GM23338 (cell line): ENCODE results near the gene PNPLA2. TPM values are rescaled to one million over a fixed set of nuclear protein-coding genes. Genes with fewer than 3 reads are reported as not detected.

Experiments
- ATAC-seq: fragments of 200-7000 bp; cut with Tn5 transposase; 3 replicates; pipeline ENCODE4 v1.9.1; 2020
- DNase-seq: peaks from one replicate; pipeline ENCODE4 v3.0.0-alpha.2; 2015; ENCODE audit warnings: low spot score
- H2AFZ ChIP-seq: fragments of 200-600 bp; sonication (generic); 2 replicates; pipeline ENCODE4 v1.8.0; 2016; ENCODE audit warnings: antibody characterized with exemption, mild to moderate bottlenecking, moderate library complexity
- H3F3A ChIP-seq: fragments of 200-600 bp; sonication (generic); replicated peaks from 2 replicates; pipeline ENCODE4 v1.8.0; 2017; ENCODE audit warnings: antibody characterized with exemption, mixed run types, low read depth
- H3K27ac ChIP-seq: fragments of 200-600 bp; sonication (generic); 2 replicates; pipeline ENCODE4 v1.6.1; 2016; ENCODE audit warnings: low read depth
- H3K27me3 ChIP-seq: fragments of 200-600 bp; sonication (generic); 2 replicates; pipeline ENCODE4 v1.8.0; 2016; ENCODE audit warnings: mild to moderate bottlenecking, mixed run types, moderate library complexity; ENCODE audit not compliant: insufficient read depth
- H3K36me3 ChIP-seq: fragments of 200-600 bp; sonication (generic); 2 replicates; pipeline ENCODE4 v1.8.0; 2016; ENCODE audit warnings: mild to moderate bottlenecking; ENCODE audit not compliant: insufficient read depth
- H3K4me1 ChIP-seq: fragments of 200-600 bp; sonication (generic); 2 replicates; pipeline ENCODE4 v1.8.0; 2016; ENCODE audit warnings: mild to moderate bottlenecking, moderate library complexity; ENCODE audit not compliant: insufficient read depth
- H3K4me2 ChIP-seq: fragments of 200-600 bp; sonication (generic); 2 replicates; pipeline ENCODE4 v1.7.1; 2017; ENCODE audit warnings: mixed run types
- H3K4me3 ChIP-seq: fragments of 200-600 bp; sonication (generic); 2 replicates; pipeline ENCODE4 v1.6.1; 2016; ENCODE audit warnings: mixed run types
- H3K79me2 ChIP-seq: fragments of 200-600 bp; sonication (generic); replicated peaks from 2 replicates; pipeline ENCODE4 v1.8.0; 2017; ENCODE audit warnings: mild to moderate bottlenecking; ENCODE audit not compliant: insufficient read depth
- H3K9me2 ChIP-seq: fragments of 200-600 bp; sonication (generic); 2 replicates; pipeline ENCODE4 v1.8.0; 2017; ENCODE audit not compliant: insufficient read depth
- H4K20me1 ChIP-seq: fragments of 200-600 bp; sonication (generic); replicated peaks from 2 replicates; pipeline ENCODE4 v1.8.0; 2017; ENCODE audit warnings: mild to moderate bottlenecking; ENCODE audit not compliant: insufficient read depth
- H3K27ac Mint-ChIP-seq: 2 replicates; pipeline ENCODE4 v1.8.0; 2020; ENCODE audit warnings: inconsistent platforms, mild to moderate bottlenecking, moderate library complexity, mixed read lengths
- H3K27me3 Mint-ChIP-seq: 3 replicates; pipeline ENCODE4 v1.8.0; 2022; ENCODE audit warnings: low read depth, mild to moderate bottlenecking, moderate library complexity, mixed read lengths, inconsistent platforms; ENCODE audit not compliant: insufficient read depth, poor library complexity
- H3K36me3 Mint-ChIP-seq: 3 replicates; pipeline ENCODE4 v1.8.0; 2021; ENCODE audit warnings: low read depth, mild to moderate bottlenecking, inconsistent platforms, moderate library complexity, mixed read lengths
- H3K4me1 Mint-ChIP-seq: 3 replicates; pipeline ENCODE4 v1.8.0; 2020; ENCODE audit warnings: mild to moderate bottlenecking, inconsistent platforms, mixed read lengths
- H3K4me3 Mint-ChIP-seq: 3 replicates; pipeline ENCODE4 v1.8.0; 2021; ENCODE audit warnings: moderate library complexity, mild to moderate bottlenecking, inconsistent platforms, mixed read lengths
- H3K9me3 Mint-ChIP-seq: 3 replicates; pipeline ENCODE4 v1.8.0; 2020; ENCODE audit warnings: moderate library complexity, mild to moderate bottlenecking, inconsistent platforms, mixed read lengths
- CREB1 ChIP-seq: fragments of 250-450 bp; sonication (Bioruptor Pico); IDR thresholded peaks from 2 replicates; pipeline ENCODE4 v1.5.0; 2020; ENCODE audit warnings: low read depth, mild to moderate bottlenecking, moderate library complexity
- ETS1 ChIP-seq: IDR thresholded peaks from 2 replicates; pipeline ENCODE4 v1.6.1; 2016; ENCODE audit warnings: antibody characterized with exemption
- EZH2 ChIP-seq: fragments of 200-600 bp; sonication (generic); IDR thresholded peaks from one replicate; pipeline ENCODE4 v1.8.0; 2017; ENCODE audit warnings: antibody characterized with exemption, mild to moderate bottlenecking, low read depth; ENCODE audit not compliant: unreplicated experiment
- EZH2phosphoT487 ChIP-seq: fragments of 200-600 bp; sonication (generic); IDR thresholded peaks from one replicate; pipeline ENCODE4 v1.8.1; 2018; ENCODE audit warnings: antibody characterized with exemption; ENCODE audit not compliant: unreplicated experiment
- JUNB ChIP-seq: IDR thresholded peaks from one replicate; pipeline ENCODE4 v1.6.1; 2016; ENCODE audit warnings: antibody characterized with exemption; ENCODE audit not compliant: unreplicated experiment
- NANOG ChIP-seq: IDR thresholded peaks from 2 replicates; pipeline ENCODE4 v1.6.1; 2016; ENCODE audit warnings: antibody characterized with exemption, borderline replicate concordance
- REST ChIP-seq: IDR thresholded peaks from one replicate; pipeline ENCODE4 v1.6.1; 2018; ENCODE audit warnings: antibody characterized with exemption; ENCODE audit not compliant: unreplicated experiment
- STAT1 ChIP-seq: IDR thresholded peaks from one replicate; pipeline ENCODE4 v1.6.1; 2016; ENCODE audit warnings: antibody characterized with exemption; ENCODE audit not compliant: unreplicated experiment
- ZNF114 ChIP-seq: fragments of 250-450 bp; sonication (Bioruptor Pico); IDR thresholded peaks from 2 replicates; pipeline ENCODE4 v1.5.0; 2020; ENCODE audit warnings: mild to moderate bottlenecking, moderate library complexity
- ZNF462 ChIP-seq: fragments of 250-450 bp; sonication (Bioruptor Pico); IDR thresholded peaks from 2 replicates; pipeline ENCODE4 v1.5.0; 2020; ENCODE audit warnings: mild to moderate bottlenecking, moderate library complexity
- polyA plus RNA-seq: library from polyadenylated mRNA; unstranded; fragments of >200 nt; fragmentation: Nextera tagmentation; extraction: Ambion mirVana; gene quantifications from 2 replicates; pipeline ENCODE4 v1.2.1, GENCODE V29; 2016
- total RNA-seq: library from RNA; depleted of rRNA; stranded (reverse); fragments of >200 nt; shearing (Covaris generic); gene quantifications from 2 replicates; pipeline ENCODE4 v1.2.3, GENCODE V29; 2014

PNPLA2 gene
- total and polyA plus RNA-seq, 2 experiments from 2014 or later, result 31.1 to 45.6 TPM

GRCh38 chr11:776263-776560 is 42.5 kb upstream of the PNPLA2 start:
- H3K27ac ChIP-seq, result no peak overlapping the region
- H3K4me1 ChIP-seq, result peaks cover 11% of the 10 kb centered on the region; the same call in 1 of the 2 replicates
- no peak for DNase-seq
- H3K27me3 ChIP-seq, result no peaks in the 10 kb centered on the region
- Mint-ChIP-seq H3K9me3 (no peaks in the 10 kb centered on the region), H3K27me3 (peaks cover 16% of the 10 kb centered on the region), H3K4me3 (peak overlapping the region; percentile 87), H3K4me1 (peaks cover 15% of the 10 kb centered on the region), H3K36me3 (peaks cover 13% of the 10 kb centered on the region), H3K27ac (peak overlapping the region; percentile 82)
- H4K20me1 ChIP-seq, result peaks cover 25% of the 10 kb centered on the region
- H3F3A ChIP-seq, result peaks cover 4% of the 10 kb centered on the region; the same call in 1 of the 2 replicates
- H3K36me3 ChIP-seq, result no peaks in the 10 kb centered on the region; the same call in 1 of the 2 replicates
- no peaks in the 10 kb centered on the region for H3K9me2 ChIP-seq
- peaks cover 43% of the 10 kb centered on the region for H3K79me2 ChIP-seq
- ATAC-seq, result peak; percentile 0; the same call in 1 of the 3 replicates
- peak overlapping the region; percentile 90 for H3K4me2 ChIP-seq
- H2AFZ ChIP-seq, result no peak overlapping the region
- peak overlapping the region; percentile 87 for H3K4me3 ChIP-seq
- no peak for TF ChIP-seq STAT1
- no peak for TF ChIP-seq EZH2phosphoT487
- TF ChIP-seq REST, result no peak
- no peak for TF ChIP-seq EZH2
- no peak for TF ChIP-seq JUNB
- no peak for TF ChIP-seq ETS1
- TF ChIP-seq ZNF462, result no peak
- no peak for TF ChIP-seq ZNF114 (CRISPR knock-in tag)
- no peak for TF ChIP-seq NANOG
- TF ChIP-seq CREB1, result no peak
